C4-2B (cell line): Measurements from ENCODE around the gene DNAJA3.
A peak's percentile ranks its signal among the peaks of the same experiment; 100 is the strongest.

Experiments used
- H3K27ac ChIP-seq: fragments of 450-650 bp; 2 replicates; pipeline ENCODE4 v1.5.1; 2017
- CTCF ChIP-seq: fragments of 450-650 bp; conservative IDR thresholded peaks from 2 replicates; pipeline ENCODE4 v1.5.1; 2017; ENCODE audit warnings: mild to moderate bottlenecking
- ZFX ChIP-seq: fragments of 450-650 bp; IDR thresholded peaks from 2 replicates; pipeline ENCODE4 v1.6.1; 2017

DNAJA3 gene

GRCh38 chr16:4489030-4489429 lies 63.4 kb downstream of the DNAJA3 start:
- peak overlapping the region; percentile 16; the same call in 1 of the 2 replicates for H3K27ac ChIP-seq

GRCh38 chr16:4491898-4492297 lies 66.2 kb downstream of the DNAJA3 start:
- TF ChIP-seq ZFX = no peak
- no peak for TF ChIP-seq CTCF
- H3K27ac ChIP-seq = no peak overlapping the region

More at GRCh38 chr16:4489030-4489429, 63.4 kb downstream of the DNAJA3 start:
- TF ChIP-seq CTCF = no peak
- no peak for TF ChIP-seq ZFX

GRCh38 chr16:4494746-4495490 lies 69.2 kb downstream of the DNAJA3 start:
- TF ChIP-seq ZFX = no peak
- no peak for TF ChIP-seq CTCF
- no peak overlapping the region for H3K27ac ChIP-seq

GRCh38 chr16:4495766-4496165 lies 70.1 kb downstream of the DNAJA3 start:
- no peak overlapping the region for H3K27ac ChIP-seq
- no peak for TF ChIP-seq ZFX
- no peak for TF ChIP-seq CTCF

- no peak overlapping the region for H3K27ac ChIP-seq
These were observed 70.6 kb downstream of the DNAJA3 start for GRCh38 chr16:4496305-4496704.

GRCh38 chr16:4498546-4499195 lies 73.0 kb downstream of the DNAJA3 start:
- TF ChIP-seq ZFX (no peak), CTCF (no peak)
- H3K27ac ChIP-seq = no peak overlapping the region

More at GRCh38 chr16:4496305-4496704, 70.6 kb downstream of the DNAJA3 start:
- TF ChIP-seq ZFX (no peak), CTCF (no peak)

- TF ChIP-seq CTCF = no peak
- no peak for TF ChIP-seq ZFX
- H3K27ac ChIP-seq = no peak overlapping the region
These were observed 73.5 kb downstream of the DNAJA3 start for GRCh38 chr16:4499196-4499555.
